Forelimb muscle (tissue), 1 donor: ENCODE measurements around the gene FGF2. TPM values are rescaled to one million over a fixed set of nuclear protein-coding genes. Genes with fewer than 3 reads are reported as not detected.
"Not testable (repeated sequence)": the region's sequence is repeated elsewhere in the genome, so short reads cannot be mapped to it uniquely, and the experiment has no call there.

ENCODE experiments used
- DNase-seq: peaks from one replicate; pipeline ENCODE4 v3.0.0-alpha.2; 2013; ENCODE audit warnings: low read depth
- polyA plus RNA-seq: library from polyadenylated mRNA; unstranded; fragments of 120-200 nt; gene quantifications from one replicate; pipeline ENCODE4 v1.2.1, GENCODE V29; 2013; ENCODE audit not compliant: insufficient read length

FGF2 gene
- polyA plus RNA-seq, 1 donor, result 5.8 TPM

GRCh38 chr4:122812823-122813222, 13.8 kb upstream of the FGF2 start:
- not testable (repeated sequence) for DNase-seq

- no peak for DNase-seq
These were observed 12.2 kb upstream of the FGF2 start for GRCh38 chr4:122814426-122814825.

- no peak for DNase-seq
These were observed 11.4 kb upstream of the FGF2 start for GRCh38 chr4:122815248-122815647.

GRCh38 chr4:122816476-122816875, 10.2 kb upstream of the FGF2 start:
- DNase-seq, result no peak

GRCh38 chr4:122819708-122820449, 6.8 kb upstream of the FGF2 start:
- DNase-seq, result no peak

- DNase-seq, result no peak
These were observed 5.5 kb upstream of the FGF2 start for GRCh38 chr4:122821092-122821491.

- DNase-seq, result no peak
These were observed 4.2 kb upstream of the FGF2 start for GRCh38 chr4:122822466-122822865.

GRCh38 chr4:122823476-122823875, 3.2 kb upstream of the FGF2 start:
- no peak for DNase-seq

GRCh38 chr4:122824616-122825015, 2.0 kb upstream of the FGF2 start:
- no peak for DNase-seq

GRCh38 chr4:122826079-122826527, 528 bp upstream of the FGF2 start:
- DNase-seq, result no peak

GRCh38 chr4:122827258-122827878, 737 bp downstream of the FGF2 start:
- DNase-seq, result no peak

GRCh38 chr4:122827879-122828601, 1.4 kb downstream of the FGF2 start:
- no peak for DNase-seq

GRCh38 chr4:122830426-122831095, 3.9 kb downstream of the FGF2 start:
- no peak for DNase-seq

- DNase-seq, result no peak
These were observed 5.0 kb downstream of the FGF2 start for GRCh38 chr4:122831515-122832196.

GRCh38 chr4:122832732-122833131, 6.1 kb downstream of the FGF2 start:
- no peak for DNase-seq

GRCh38 chr4:122833999-122834398, 7.4 kb downstream of the FGF2 start:
- no peak for DNase-seq

- no peak for DNase-seq
These were observed 10.3 kb downstream of the FGF2 start for GRCh38 chr4:122836941-122837340.

GRCh38 chr4:122838034-122838433, 11.4 kb downstream of the FGF2 start:
- DNase-seq, result no peak

GRCh38 chr4:122842392-122842791, 15.8 kb downstream of the FGF2 start:
- DNase-seq, result no peak

GRCh38 chr4:122842984-122843531, 16.4 kb downstream of the FGF2 start:
- DNase-seq, result no peak

GRCh38 chr4:122844391-122844790, 17.8 kb downstream of the FGF2 start:
- not testable (repeated sequence) for DNase-seq
